H1 (cell line): Measurements from ENCODE around the gene ACTR1B. TPM values are rescaled to one million over a fixed set of nuclear protein-coding genes. Genes with fewer than 3 reads are reported as not detected.

Experiments used
- CREB1 ChIP-seq: IDR thresholded peaks from 2 replicates; pipeline ENCODE4 v1.6.1; 2012; ENCODE audit warnings: inconsistent platforms
- GABPA ChIP-seq: IDR thresholded peaks from 2 replicates; pipeline ENCODE4 v1.6.1; 2011; ENCODE audit warnings: mild to moderate bottlenecking, low read length, moderate library complexity, borderline replicate concordance; ENCODE audit not compliant: insufficient read depth
- HDAC2 ChIP-seq, 2 experiments: fragments of 300-600 bp in 1 of 2; sonication (generic) in 1 of 2; IDR thresholded peaks; 2 replicates each; pipeline ENCODE4 v1.6.1; 2011 to 2012; ENCODE audit warnings: low read depth in 2 of 2, low read length in 2 of 2, mild to moderate bottlenecking in 2 of 2, moderate library complexity in 2 of 2, borderline replicate concordance in 1 of 2, inconsistent platforms in 1 of 2
- RAD21 ChIP-seq, 2 experiments: IDR thresholded peaks in 1 of 2; conservative IDR thresholded peaks in 1 of 2; 2 replicates each; pipeline ENCODE4 v1.6.1; 2011; ENCODE audit warnings: low read depth in 2 of 2, low read length in 2 of 2, improper control_type of control experiment in 1 of 2, inconsistent platforms in 1 of 2, mild to moderate bottlenecking in 1 of 2, moderate library complexity in 1 of 2
- RFX5 ChIP-seq: IDR thresholded peaks from 2 replicates; pipeline ENCODE4 v1.6.1; 2011; ENCODE audit warnings: low read depth, low read length, improper control_type of control experiment, borderline replicate concordance
- SUZ12 ChIP-seq: fragments of 200-600 bp; sonication (generic); IDR thresholded peaks from 2 replicates; pipeline ENCODE4 v1.6.1; 2012; ENCODE audit warnings: mild to moderate bottlenecking, inconsistent platforms, low read length, moderate library complexity, mixed read lengths
- polyA plus RNA-seq, 7 experiments: library from polyadenylated mRNA; depleted of rRNA in 3 of 7; stranded (reverse) in 5 of 7; unstranded in 2 of 7; fragments of >200 nt in 5 of 7; fragments of 200-250 nt in 2 of 7; gene quantifications; 1 replicate in 5 of 7; 2 replicates in 1 of 7; 4 replicates in 1 of 7; pipeline versions ENCODE4 v1.2.1 to v1.2.3, GENCODE V29; 2011 to 2013; ENCODE audit warnings: missing spikeins in 2 of 7, mixed read lengths in 2 of 7
- total RNA-seq: library from RNA; stranded (reverse); fragmentation: NEBNext Ultra II Directional; extraction: Animal tissue kit (Norgen Biotek cat#: 25700); gene quantifications from 2 replicates; pipeline ENCODE4 v1.2.1, GENCODE V29; 2021

ACTR1B gene
- total and polyA plus RNA-seq, 2 of the 8 experiments (the other 6 are each of a cell fraction or from before 2014, with no cell fraction given), result 40.7 to 56.0 TPM

DNA sequence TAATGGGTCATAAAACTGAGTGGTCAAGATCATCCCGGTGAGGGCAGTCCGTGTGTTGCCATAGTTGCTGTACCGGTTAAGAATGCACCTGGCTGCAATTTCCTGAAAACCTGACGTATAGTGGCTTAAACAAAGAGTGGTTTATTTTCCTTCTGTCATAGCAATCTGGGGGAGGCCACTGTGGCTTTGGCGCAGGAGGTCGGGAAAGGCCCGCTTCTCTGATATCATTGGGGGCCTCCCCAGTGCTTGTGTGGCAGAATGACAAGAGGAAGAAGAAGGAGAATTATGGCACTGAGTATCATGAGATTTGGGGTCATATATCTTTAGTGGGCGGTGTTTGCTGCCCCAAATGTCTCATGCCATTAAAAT lies 10.1 kb upstream of the ACTR1B start (continued):
- no peak for TF ChIP-seq GABPA
- TF ChIP-seq CREB1, result no peak
- no peak for TF ChIP-seq RFX5
- no peak for TF ChIP-seq HDAC2 (IDR thresholded peaks at IDR 0.05; ENCODE audit: borderline replicate concordance in 1 of 2, low read depth in 2 of 2, low read length in 2 of 2)
- no peak for TF ChIP-seq SUZ12
- no peak for TF ChIP-seq RAD21 (IDR thresholded peaks at IDR 0.05 in 1 of 2, conservative IDR thresholded peaks at IDR 0.05 in 1 of 2; ENCODE audit: low read depth in 2 of 2, low read length in 2 of 2)
- TF ChIP-seq, all 59 proteins: peak for 0
